Measurements from ENCODE around the gene ZNF280D.

Gene ZNF280D

GRCh38 chr15:56772868-56773639 lies 39.7 kb upstream of the ZNF280D start:
- no peak overlapping the region for H3K4me2 ChIP-seq (ENCODE audit: low read length)
- no peaks in the 10 kb centered on the region for H3F3A ChIP-seq (ENCODE audit: insufficient read depth, low read length)
- no peaks in the 10 kb centered on the region for H3K36me3 ChIP-seq (ENCODE audit: insufficient read depth, low read length)
- no peaks in the 10 kb centered on the region for H3K27me3 ChIP-seq (ENCODE audit: insufficient read depth, low read length)
- no peak overlapping the region for H3K9ac ChIP-seq (ENCODE audit: low read length)
- TF ChIP-seq EZH2 (IDR thresholded peaks at IDR 0.05; ENCODE audit: borderline replicate concordance, low read length) (no peak), CTCF (IDR thresholded peaks at IDR 0.05; ENCODE audit: low read length) (no peak)
- no peak overlapping the region for H3K27ac ChIP-seq (ENCODE audit: low read depth, low read length, poor library complexity, severe bottlenecking)
- H3K9me3 ChIP-seq (ENCODE audit: low read length): no peaks in the 10 kb centered on the region
- H4K20me1 ChIP-seq (ENCODE audit: insufficient read depth, low read length): no peaks in the 10 kb centered on the region
- no peaks in the 10 kb centered on the region for H3K9me2 ChIP-seq (ENCODE audit: low read depth, low read length)
- peaks cover 22% of the 10 kb centered on the region for H3K4me1 ChIP-seq (ENCODE audit: insufficient read depth, low read length, severe bottlenecking)
- H2AFZ ChIP-seq (ENCODE audit: low read length): no peak overlapping the region
- no peak overlapping the region for H3K4me3 ChIP-seq (ENCODE audit: low read depth, low read length, poor library complexity, severe bottlenecking)
- H3K79me2 ChIP-seq (ENCODE audit: insufficient read depth, low read length): no peaks in the 10 kb centered on the region

GRCh38 chr15:56770173-56770572 lies 36.9 kb upstream of the ZNF280D start:
- Histone ChIP-seq H3K9me3 (ENCODE audit: low read length) (no peaks in the 10 kb centered on the region), H3K27me3 (ENCODE audit: insufficient read depth, low read length) (no peaks in the 10 kb centered on the region), H3F3A (ENCODE audit: insufficient read depth, low read length) (no peaks in the 10 kb centered on the region), H3K4me1 (ENCODE audit: insufficient read depth, low read length, severe bottlenecking) (peaks cover 14% of the 10 kb centered on the region), H2AFZ (ENCODE audit: low read length) (no peak overlapping the region), H3K4me2 (ENCODE audit: low read length) (no peak overlapping the region), H3K36me3 (ENCODE audit: insufficient read depth, low read length) (no peaks in the 10 kb centered on the region), H3K9ac (ENCODE audit: low read length) (no peak overlapping the region), H4K20me1 (ENCODE audit: insufficient read depth, low read length) (no peaks in the 10 kb centered on the region), H3K9me2 (ENCODE audit: low read depth, low read length) (no peaks in the 10 kb centered on the region), H3K27ac (ENCODE audit: low read depth, low read length, poor library complexity, severe bottlenecking) (no peak overlapping the region), H3K4me3 (ENCODE audit: low read depth, low read length, poor library complexity, severe bottlenecking) (no peak overlapping the region), H3K79me2 (ENCODE audit: insufficient read depth, low read length) (no peaks in the 10 kb centered on the region)
- TF ChIP-seq EZH2 (IDR thresholded peaks at IDR 0.05; ENCODE audit: borderline replicate concordance, low read length) (no peak), CTCF (IDR thresholded peaks at IDR 0.05; ENCODE audit: low read length) (no peak)

DNA sequence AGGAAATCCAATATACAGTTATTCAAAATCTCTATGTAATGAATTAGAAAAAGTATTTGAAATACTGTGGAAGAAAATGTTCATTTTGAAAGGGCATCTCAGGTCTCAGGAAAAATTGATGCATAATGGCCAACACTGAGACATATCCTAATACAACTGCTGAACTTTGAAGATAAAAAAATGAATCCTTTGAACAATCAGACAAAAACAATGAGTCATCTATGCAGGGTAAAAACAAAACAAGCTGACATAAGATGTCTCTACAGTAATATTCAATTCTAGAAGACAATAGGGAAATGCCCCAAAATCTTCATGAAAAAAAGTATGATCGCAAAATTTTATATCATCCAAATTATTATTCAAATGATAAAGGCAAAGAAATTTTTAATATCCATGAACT lies 34.0 kb upstream of the ZNF280D start:
- Histone ChIP-seq H3K27me3 (ENCODE audit: insufficient read depth, low read length) (no peaks in the 10 kb centered on the region), H2AFZ (ENCODE audit: low read length) (no peak overlapping the region), H4K20me1 (ENCODE audit: insufficient read depth, low read length) (no peaks in the 10 kb centered on the region), H3F3A (ENCODE audit: insufficient read depth, low read length) (no peaks in the 10 kb centered on the region), H3K4me3 (ENCODE audit: low read depth, low read length, poor library complexity, severe bottlenecking) (no peak overlapping the region), H3K9ac (ENCODE audit: low read length) (no peak overlapping the region), H3K36me3 (ENCODE audit: insufficient read depth, low read length) (no peaks in the 10 kb centered on the region), H3K79me2 (ENCODE audit: insufficient read depth, low read length) (no peaks in the 10 kb centered on the region), H3K9me3 (ENCODE audit: low read length) (no peaks in the 10 kb centered on the region), H3K9me2 (ENCODE audit: low read depth, low read length) (no peaks in the 10 kb centered on the region), H3K4me2 (ENCODE audit: low read length) (no peak overlapping the region), H3K27ac (ENCODE audit: low read depth, low read length, poor library complexity, severe bottlenecking) (no peak overlapping the region), H3K4me1 (ENCODE audit: insufficient read depth, low read length, severe bottlenecking) (peaks cover 7% of the 10 kb centered on the region)
- TF ChIP-seq EZH2 (IDR thresholded peaks at IDR 0.05; ENCODE audit: borderline replicate concordance, low read length): no peak
- no peak for TF ChIP-seq CTCF (IDR thresholded peaks at IDR 0.05; ENCODE audit: low read length)

Measured in OCI-LY1 (cell line).